HS-5 (cell line): ENCODE results near the gene BBS2.
A peak's percentile ranks its signal among the peaks of the same experiment; 100 is the strongest.

Experiments used
- DNase-seq: peaks from one replicate; pipeline ENCODE4 v3.0.0-alpha.2; 2012; ENCODE audit warnings: low read depth

BBS2 gene

DNA sequence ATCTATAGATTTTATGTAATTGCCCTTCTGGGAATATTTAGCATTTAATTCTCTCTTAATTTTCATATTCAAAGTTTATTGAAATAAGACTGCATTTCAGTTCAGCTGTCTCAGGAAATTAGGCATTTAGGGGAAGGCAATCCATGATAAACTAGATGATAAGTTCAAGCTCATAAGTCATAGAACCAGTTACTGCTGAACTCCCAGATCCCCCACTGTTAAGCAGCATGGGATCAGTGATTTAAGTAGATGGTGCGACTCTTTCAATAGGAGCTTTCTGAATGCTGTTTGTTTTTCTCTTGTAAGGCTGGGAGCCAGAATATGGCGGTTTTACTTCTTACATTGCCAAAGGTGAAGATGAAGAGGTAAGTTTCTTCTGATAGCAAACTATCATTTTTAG, 44.6 kb downstream of the BBS2 start:
- no peak for DNase-seq

DNA sequence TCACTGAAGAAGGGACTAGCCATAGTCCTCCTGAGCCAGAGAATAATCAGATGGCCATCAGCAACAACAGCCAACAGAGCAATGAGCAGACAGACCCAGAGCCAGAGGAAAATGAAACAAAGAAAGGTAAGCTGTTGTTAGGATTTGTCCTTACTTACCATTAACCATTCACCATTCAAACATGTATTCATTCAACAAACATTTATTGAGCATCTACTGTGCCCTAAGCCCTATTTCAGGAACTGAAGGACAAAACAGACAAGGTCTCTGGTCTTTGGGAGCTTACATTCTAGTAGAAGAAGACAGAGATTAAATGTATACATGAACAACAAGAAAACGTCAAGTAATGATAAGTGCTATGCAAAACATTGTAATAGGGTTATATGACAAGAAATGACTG, 49.2 kb downstream of the BBS2 start:
- DNase-seq: no peak

DNA sequence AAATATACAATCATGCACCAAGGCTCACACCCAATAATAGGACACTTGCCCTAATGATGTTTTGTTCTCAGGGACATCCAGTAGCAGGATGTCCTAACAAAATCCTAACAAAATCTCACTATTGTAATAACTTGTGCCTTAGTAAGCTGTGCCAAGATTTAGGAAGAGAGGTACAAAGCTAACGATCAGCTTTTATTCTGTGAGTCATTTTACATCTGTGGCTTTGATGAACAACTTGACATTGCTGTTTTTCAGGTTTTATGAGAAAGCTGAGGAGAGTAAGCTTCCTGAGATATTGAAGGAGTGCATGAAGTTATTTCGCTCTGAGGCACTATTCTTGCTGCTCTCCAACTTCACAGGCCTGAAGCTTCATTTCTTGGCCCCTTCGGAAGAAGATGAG, 49.6 kb downstream of the BBS2 start:
- DNase-seq: no peak

DNA sequence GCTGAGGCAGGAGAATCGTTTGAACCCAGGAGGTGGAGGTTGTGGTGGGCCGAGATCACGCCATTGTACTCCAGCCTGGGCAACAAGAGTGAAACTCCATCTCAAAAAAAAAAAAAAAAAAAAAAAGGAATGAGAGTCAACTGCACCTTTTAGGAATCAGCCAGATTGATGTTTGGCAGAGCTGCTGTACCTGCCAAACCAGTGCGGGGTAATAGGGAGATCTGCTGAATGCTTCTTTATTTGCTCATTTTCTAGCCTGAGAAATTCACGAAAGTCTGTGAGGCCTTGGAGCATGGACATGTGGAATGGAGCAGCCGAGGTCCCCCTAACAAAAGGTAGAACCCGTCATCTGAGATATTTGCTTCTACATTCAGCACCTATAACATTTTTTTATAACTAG, 50.1 kb downstream of the BBS2 start:
- DNase-seq: no peak

DNA sequence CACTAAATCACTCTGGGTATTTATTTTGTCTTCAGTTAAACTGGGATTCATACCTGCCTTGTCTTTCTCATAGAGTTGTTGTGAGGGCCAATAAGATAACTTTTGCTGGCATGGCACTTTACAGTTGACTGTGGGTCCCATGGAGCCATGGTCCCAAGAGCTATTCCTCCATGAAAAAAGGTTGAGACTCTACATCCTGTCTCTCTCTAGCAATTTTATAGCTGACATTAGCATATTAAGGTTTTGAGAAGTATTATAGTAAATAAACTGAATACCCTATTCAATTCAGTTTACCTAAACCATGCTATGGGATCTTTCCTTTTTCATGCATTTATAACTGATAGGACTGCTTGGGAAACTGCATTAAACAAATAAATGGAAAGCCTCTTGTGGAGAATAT, 51.0 kb downstream of the BBS2 start:
- DNase-seq: no peak

DNA sequence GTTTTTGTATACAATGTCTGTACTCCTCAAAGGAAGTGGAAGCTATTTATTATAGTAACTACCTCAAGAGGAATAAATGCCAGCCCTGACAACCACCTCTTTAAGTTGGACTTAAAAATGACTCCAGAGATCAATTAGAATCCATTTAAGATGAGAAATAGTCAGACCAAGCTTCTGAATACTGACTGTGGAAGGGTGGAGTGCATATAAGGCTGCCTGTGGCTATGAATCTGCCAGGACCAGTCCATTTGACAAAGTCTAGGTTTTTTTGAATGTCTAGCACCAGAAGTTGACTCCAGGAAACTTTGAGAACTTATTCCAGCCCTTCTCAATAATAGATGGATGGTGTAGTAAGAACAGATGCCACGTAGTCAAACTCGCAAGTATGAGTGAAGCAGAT, 53.5 kb downstream of the BBS2 start:
- no peak for DNase-seq

DNA sequence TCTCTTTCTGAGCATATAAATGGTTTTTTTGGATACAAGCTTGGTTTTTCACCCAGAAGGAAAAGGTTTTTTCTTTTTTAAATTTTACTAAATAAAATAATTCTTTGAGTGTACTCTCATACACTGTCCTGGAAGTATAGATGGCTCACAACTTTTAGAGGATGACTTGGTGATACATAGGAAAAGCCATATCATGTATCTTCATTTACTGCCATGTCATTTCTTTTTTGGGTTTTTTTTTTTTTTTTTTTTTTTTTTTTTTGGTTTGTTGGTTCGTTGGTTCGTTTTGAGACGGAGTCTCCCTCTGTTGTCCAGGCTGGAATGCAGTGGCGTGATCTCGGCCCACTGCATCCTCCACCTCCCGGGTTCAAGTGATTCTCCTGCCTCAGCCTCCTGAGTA, 56.7 kb downstream of the BBS2 start:
- DNase-seq: no peak

DNA sequence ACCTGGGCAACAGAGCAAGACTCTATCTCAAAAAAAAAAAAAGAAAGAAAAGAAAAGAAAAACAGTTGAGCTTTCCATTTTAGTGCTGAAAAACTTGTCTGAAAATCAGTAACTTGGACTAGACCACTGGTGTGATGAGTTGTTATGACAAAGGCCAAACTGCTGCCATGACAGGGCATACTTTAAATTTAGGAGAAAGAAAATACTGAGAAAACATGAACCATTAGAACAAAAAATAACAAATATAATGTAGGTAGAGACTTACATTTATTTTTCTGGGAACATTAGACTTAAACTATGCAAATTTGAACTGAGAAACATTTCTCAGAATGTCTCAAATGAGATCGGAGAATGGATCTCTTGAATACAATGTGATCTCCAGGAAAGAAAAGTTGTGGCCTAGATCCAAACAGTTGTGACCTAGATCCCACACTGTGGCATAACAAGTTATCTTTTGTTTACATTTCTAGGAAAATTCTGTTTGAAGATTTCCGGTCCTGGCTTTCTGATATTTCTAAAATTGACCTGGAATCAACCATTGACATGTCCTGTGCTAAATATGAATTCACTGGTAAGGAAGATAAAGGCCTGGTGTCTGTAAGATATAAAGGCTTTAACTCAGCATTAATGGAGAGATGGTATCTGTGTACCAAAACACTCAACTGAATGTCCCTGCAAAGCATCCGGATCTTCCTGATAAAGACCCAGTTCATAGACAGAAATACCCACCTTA, 57.6 kb downstream of the BBS2 start:
- DNase-seq: no peak

DNA sequence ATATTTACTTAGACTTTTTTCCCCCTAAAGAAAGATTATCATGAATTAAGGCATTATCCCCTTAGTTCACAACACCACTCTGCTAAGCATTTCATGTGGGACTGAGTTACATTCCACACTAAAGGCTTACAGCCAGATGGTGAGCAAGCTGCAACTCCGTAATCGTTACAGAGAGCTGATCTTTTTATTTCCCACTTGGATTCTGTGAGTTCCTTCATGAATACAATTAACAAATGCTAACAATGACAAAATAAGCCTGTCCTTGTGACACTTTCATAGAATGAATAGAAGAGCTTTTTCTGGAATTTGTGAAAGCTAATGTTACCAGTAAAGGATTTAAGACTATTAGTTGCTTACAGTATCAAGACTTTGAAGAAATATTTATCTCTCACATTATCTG, 59.7 kb downstream of the BBS2 start:
- DNase-seq: no peak

DNA sequence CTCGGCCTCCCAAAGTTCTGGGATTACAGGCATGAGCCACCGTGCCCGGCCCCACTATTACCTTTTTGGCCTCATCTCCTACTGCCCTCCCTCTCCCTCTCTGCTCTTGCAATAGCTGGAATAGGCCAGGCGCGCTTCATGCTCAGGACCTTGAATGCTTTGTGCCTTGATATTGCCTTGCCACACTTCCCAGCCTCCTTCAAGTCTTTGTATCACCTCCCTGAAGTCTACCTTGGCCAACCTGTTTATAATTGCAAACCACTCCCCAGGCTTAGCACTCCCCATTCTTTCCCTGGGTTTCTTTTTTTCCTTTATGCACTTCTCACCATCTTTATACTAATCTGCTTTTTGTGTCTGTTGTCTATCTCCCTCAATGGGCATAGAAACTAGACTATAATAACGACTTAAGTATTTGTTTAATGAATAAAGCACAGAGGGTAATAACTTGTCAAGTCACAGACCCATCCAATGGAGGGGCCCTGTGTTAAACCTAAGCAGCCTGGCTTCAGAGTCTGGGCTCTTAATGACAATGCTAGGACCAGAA, 61.8 kb downstream of the BBS2 start:
- no peak for DNase-seq

DNA sequence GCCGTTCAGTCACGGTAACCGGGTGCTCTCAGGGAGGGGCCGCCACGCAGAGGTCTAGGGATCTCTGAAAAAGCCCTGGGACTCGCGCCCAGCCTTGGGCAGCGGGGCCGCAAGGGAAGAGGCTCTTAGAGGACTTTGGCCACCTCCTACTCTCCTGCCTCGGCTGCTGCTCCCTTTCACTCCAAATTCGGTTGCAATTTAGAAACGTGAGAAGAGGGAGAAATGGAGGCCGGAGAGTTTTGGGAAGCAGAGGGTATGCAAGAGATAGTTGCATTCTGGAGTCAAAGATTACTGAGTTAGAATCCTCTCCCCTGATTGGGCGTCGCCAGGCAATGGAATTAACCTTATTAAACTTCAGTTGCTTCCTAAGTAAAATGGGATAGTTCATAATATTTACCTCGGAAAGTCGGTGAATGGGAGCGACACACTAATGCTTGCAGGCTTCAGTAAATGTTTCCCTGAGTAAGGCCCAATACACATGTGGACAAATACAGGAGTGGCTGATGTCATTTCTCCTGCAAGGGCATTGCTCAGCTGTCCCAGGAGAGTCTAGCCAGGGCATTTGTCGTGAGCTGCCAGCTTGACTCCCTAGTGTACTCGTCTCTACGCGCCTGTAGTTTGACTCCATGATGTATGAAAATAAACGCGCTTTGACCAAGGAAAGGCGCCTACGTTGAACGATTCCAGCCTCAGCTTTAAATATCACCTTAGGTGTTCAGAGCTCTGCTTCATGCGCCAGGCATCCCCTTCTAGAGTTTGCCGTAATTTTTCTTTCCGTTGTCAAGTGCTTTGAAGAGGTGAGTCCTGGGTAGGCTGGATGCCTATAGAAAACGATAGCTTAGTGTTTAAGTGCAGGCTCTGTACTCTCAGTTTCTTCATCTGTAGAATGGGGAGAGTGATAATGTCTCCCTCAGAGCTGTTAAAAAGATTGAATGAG, 67.8 kb downstream of the BBS2 start:
- DNase-seq: peak; percentile 14

DNA sequence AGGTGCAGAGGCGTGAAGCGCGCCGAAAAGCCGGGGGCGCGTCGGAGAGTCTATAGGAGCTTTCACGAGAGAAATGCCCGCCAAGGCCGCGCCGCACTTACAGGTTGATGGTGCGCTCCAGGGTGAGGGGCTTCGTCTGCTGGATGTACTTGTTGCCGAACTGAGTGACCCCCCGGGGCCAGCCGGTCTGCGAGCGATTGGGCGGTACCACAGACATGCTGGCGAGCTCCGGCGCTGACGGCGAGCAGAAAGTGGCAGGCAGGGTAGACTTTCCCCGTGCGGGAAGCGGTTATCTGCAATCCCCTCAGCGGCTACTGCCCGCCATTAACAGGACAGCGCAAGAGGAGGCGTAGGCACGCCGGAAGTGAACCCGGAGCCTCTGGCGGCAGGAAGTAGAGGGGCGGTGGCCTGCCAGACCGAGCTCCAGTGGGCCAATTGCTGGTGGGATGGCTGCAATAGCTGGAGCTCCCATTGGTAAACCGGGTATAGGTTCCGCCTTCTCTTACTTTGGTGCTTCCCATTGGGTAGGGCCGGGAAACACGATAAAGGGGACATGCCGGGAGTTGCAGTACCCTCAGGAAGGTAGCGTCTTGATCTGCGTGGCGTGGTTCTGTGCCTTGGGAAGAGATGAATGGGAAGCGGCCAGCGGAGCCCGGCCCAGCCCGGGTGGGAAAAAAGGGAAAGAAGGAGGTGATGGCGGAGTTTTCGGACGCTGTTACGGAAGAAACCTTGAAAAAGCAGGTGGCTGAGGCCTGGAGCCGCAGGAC, 68.7 kb downstream of the BBS2 start, which contains the start of the genes NUDT21 and OGFOD1:
NUDT21 (minus strand) TSS at position 347 of the 767 bp plus-strand sequence; CDS start at position 217, 130 bp downstream.
OGFOD1 (plus strand) TSS at position 569 of the 767 bp plus-strand sequence; CDS start at position 628, 59 bp downstream.
- peak; percentile 89 for DNase-seq

DNA sequence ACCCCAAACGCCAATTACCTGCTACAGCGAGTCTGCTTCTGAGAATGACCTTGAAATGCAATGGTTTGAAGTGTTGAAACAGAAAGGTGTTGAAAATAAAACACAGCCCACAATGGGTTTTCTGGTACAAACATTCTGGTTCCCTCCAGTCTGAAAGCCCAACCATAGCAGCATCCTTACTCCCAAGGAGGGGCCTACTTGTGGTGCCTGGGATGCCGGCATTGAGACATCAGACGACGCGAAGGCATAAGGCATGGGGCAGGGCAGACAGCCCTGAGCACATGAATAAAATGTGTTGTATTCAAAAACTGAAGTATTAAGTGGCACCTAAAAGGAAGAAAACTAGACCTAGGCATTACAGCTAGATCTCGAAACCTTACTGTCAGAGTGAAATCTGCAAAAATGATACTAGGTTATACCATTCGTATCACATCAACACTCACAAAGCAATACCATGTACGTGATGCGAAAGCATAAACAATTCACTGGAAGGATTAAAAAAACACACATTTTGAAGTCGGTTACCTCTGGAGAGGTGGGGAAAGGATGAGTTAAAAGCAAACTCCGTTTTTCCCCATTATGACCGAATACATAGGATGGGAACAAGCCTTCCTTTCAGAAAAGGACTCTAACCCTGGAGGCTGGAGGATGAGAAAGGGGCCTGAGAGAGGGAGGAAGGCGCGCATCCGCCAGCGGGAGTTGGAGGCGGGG, 69.4 kb downstream of the BBS2 start:
- peak; percentile 16 for DNase-seq

DNA sequence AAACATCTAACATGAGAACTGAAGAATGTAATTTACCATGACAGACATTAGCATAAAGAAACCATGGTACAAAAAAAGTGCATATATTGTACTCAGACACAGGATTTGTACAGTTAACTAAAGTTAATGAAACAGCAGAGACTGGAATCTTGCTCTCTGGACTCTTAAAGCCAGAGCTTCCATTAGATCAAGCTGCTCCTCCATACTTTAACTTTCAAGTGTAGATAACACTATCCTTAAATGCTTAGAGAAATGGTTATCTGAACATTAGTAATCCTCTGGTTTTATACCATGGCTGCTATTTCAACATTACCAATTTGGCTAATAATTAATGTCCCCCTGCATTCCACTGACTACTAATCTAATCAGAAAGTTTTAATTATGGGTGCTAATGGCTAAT, 71.8 kb downstream of the BBS2 start:
- no peak for DNase-seq

DNA sequence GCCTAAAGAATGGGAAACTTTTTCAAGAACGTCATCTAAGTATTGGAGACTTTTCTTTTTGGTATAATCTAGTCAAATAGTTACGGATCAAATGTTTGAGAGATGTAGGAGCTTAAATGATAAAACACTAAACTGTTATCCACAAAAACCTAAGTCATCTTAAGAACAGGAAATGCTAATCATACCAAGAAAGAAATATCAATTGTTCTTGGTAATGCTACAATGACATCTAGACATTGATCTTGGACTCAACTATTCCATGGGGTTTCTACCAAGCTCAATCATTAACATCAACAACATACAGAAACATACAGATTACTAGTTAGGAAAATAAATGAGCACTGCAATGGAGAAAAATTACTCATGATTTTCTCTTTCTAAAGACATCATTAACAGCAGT, 72.5 kb downstream of the BBS2 start:
- DNase-seq: no peak

DNA sequence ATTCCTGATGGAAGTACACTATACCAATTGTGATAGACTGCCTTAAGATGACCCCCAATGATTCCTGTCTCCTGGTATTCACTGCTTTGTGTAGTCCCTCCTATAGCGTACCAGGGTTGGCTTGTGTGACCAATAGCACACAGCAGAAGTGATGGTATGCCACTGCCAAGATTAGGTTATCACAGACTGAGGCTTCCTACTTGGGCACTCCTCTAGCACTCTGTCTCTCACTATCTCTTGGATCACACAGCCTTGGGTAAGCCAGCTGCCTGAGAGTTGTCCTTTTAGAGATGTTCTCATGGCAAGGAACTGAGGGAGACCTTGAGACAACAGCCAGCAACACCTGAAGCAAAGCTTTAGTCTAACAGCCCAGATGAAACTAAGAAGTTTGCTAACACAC, 81.8 kb downstream of the BBS2 start:
- no peak for DNase-seq

DNA sequence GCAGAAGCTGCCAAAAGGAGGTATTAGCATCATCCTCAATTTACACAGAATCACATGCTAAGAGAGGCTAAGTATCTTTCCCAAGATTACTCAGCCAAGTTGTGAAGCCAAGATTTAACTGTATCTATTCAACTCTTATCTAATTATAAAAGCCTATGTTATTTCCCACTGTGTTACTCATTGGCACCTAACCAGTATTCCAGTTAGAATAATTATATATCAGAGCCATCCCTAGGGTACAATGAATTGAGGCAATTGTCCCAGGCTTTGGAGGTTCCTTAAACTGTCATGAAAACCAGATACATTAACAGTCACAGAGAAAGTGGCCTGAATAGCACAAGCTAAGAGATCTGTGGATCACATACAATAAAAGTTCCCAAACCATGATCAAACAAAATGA, 83.6 kb downstream of the BBS2 start:
- DNase-seq: no peak
